Activated CD8-positive, alpha-beta T cell treated with anti-CD3 and anti-CD28 coated beads for 36 hours (primary cell): ENCODE results near the gene ADGRG6. TPM values are rescaled to one million over a fixed set of nuclear protein-coding genes. Genes with fewer than 3 reads are reported as not detected.

Source experiments
- ATAC-seq: fragments of 200-7000 bp; cut with Tn5 transposase; one replicate; pipeline ENCODE4 v1.10.0; 2021; ENCODE audit warnings: mild to moderate bottlenecking, moderate library complexity
- CTCF ChIA-PET: fragments of 350-600 bp; sonication (Branson Sonifier 250); formaldehyde crosslinking; loops from one replicate; lab custom pipeline; 2021; ENCODE audit warnings: antibody characterized with exemption; lab: Charles Lee
- POLR2A ChIA-PET: fragments of 350-600 bp; sonication (Branson Sonifier 250); formaldehyde crosslinking; loops from one replicate; lab custom pipeline; 2021; ENCODE audit warnings: antibody characterized with exemption; lab: Charles Lee
- DNase-seq: peaks from one replicate; pipeline ENCODE4 v3.0.0-alpha.2; 2020
- H3K27ac Mint-ChIP-seq: one replicate; pipeline ENCODE4 v1.8.0; 2021; ENCODE audit warnings: mild to moderate bottlenecking, mixed read lengths
- H3K27me3 Mint-ChIP-seq: one replicate; pipeline ENCODE4 v1.8.0; 2021; ENCODE audit warnings: mixed read lengths
- H3K36me3 Mint-ChIP-seq: one replicate; pipeline ENCODE4 v1.8.0; 2021; ENCODE audit warnings: low read depth, mixed read lengths
- H3K4me1 Mint-ChIP-seq: one replicate; pipeline ENCODE4 v1.8.0; 2021; ENCODE audit warnings: low read depth, mixed read lengths
- H3K4me3 Mint-ChIP-seq: one replicate; pipeline ENCODE4 v1.8.0; 2021; ENCODE audit warnings: mild to moderate bottlenecking, moderate library complexity, mixed read lengths
- H3K9me3 Mint-ChIP-seq: one replicate; pipeline ENCODE4 v1.8.0; 2021; ENCODE audit warnings: mixed read lengths
- CTCF ChIP-seq: fragments of 200-600 bp; IDR thresholded peaks from one replicate; pipeline ENCODE4 v1.8.0; 2022; ENCODE audit warnings: antibody characterized with exemption, mild to moderate bottlenecking
- intact Hi-C: fragments of 100-400 bp; cut with micrococcal nuclease; formaldehyde crosslinking; loops from one replicate; pipeline ENCODE4 v1.10.0; 2022
- total RNA-seq, 2 experiments: library from RNA; stranded (reverse); gene quantifications; one replicate each; pipeline ENCODE4 v1.2.3, GENCODE V29; 2021

The ADGRG6 gene
- total RNA-seq, 2 experiments from 2014 or later: 1.3 to 1.5 TPM

GRCh38 chr6:142381845-142382378 lies 80.1 kb downstream of the ADGRG6 start:
- no peak for TF ChIP-seq CTCF
- CTCF ChIA-PET: interaction anchor here (1.6 kb wide), 1 partner anchor 24 kb away, joined by 3 read pairs; no protein-coding TSS in a partner anchor
- no peaks in the 10 kb centered on the region for H3K27me3 Mint-ChIP-seq
- H3K27ac Mint-ChIP-seq: no peak overlapping the region
- no peaks in the 10 kb centered on the region for H3K36me3 Mint-ChIP-seq
- intact Hi-C loops: loop anchor here (5.0 kb wide), 1 partner anchor 80 kb away; the partner anchor contains the start of gene ADGRG6
- no peak overlapping the region for H3K4me3 Mint-ChIP-seq
- H3K4me1 Mint-ChIP-seq: peaks cover 2% of the 10 kb centered on the region
- H3K9me3 Mint-ChIP-seq: no peaks in the 10 kb centered on the region
- POLR2A ChIA-PET: no interaction called here
- no peak for ATAC-seq
- DNase-seq: no peak

GRCh38 chr6:142384519-142385254 lies 82.9 kb downstream of the ADGRG6 start:
- Mint-ChIP-seq H3K27me3 (no peaks in the 10 kb centered on the region), H3K36me3 (no peaks in the 10 kb centered on the region), H3K4me3 (no peak overlapping the region), H3K4me1 (no peaks in the 10 kb centered on the region), H3K9me3 (no peaks in the 10 kb centered on the region), H3K27ac (no peak overlapping the region)
- ChIA-PET CTCF (no interaction called here), POLR2A (no interaction called here)
- no peak for TF ChIP-seq CTCF
- DNase-seq (no peak), ATAC-seq (no peak)
- intact Hi-C loops: loop anchor here (5.0 kb wide), 2 partner anchors 82 to 237 kb away; partner anchors contain the start of genes ADGRG6, NMBR and VTA1

GRCh38 chr6:142385352-142385751 lies 83.5 kb downstream of the ADGRG6 start:
- H3K9me3 Mint-ChIP-seq: no peaks in the 10 kb centered on the region
- no peak for TF ChIP-seq CTCF
- H3K36me3 Mint-ChIP-seq: no peaks in the 10 kb centered on the region
- no peaks in the 10 kb centered on the region for H3K27me3 Mint-ChIP-seq
- CTCF ChIA-PET: no interaction called here
- H3K27ac Mint-ChIP-seq: no peak overlapping the region
- no peak overlapping the region for H3K4me3 Mint-ChIP-seq
- no peaks in the 10 kb centered on the region for H3K4me1 Mint-ChIP-seq
- intact Hi-C loops: loop anchor here (5.0 kb wide), 1 partner anchor 238 kb away; the partner anchor contains the start of genes NMBR and VTA1
- POLR2A ChIA-PET: no interaction called here
- ATAC-seq: no peak
- no peak for DNase-seq

- ChIA-PET POLR2A (no interaction called here), CTCF (interaction anchor here (0.8 to 4.2 kb wide), 11 partner anchors 9 to 951 kb away, joined by 3 to 13 read pairs (median 4); no protein-coding TSS in a partner anchor)
- Mint-ChIP-seq H3K27me3 (no peaks in the 10 kb centered on the region), H3K4me1 (no peaks in the 10 kb centered on the region), H3K4me3 (no peak overlapping the region), H3K9me3 (no peaks in the 10 kb centered on the region), H3K27ac (no peak overlapping the region), H3K36me3 (no peaks in the 10 kb centered on the region)
- no peak for DNase-seq
- TF ChIP-seq CTCF: no peak
- intact Hi-C loops: loop anchor here (5.0 kb wide), 1 partner anchor 239 kb away; the partner anchor contains the start of genes NMBR and VTA1
- no peak for ATAC-seq
Observed at GRCh38 chr6:142386657-142387056, 84.8 kb downstream of the ADGRG6 start.
